IPS-NIHi11 (cell line): ENCODE results near the gene CLDN8.

Experiments used
- DNase-seq: peaks from one replicate; pipeline ENCODE4 v3.0.0; 2012; ENCODE audit warnings: mixed read lengths, low spot score

The CLDN8 gene

DNA sequence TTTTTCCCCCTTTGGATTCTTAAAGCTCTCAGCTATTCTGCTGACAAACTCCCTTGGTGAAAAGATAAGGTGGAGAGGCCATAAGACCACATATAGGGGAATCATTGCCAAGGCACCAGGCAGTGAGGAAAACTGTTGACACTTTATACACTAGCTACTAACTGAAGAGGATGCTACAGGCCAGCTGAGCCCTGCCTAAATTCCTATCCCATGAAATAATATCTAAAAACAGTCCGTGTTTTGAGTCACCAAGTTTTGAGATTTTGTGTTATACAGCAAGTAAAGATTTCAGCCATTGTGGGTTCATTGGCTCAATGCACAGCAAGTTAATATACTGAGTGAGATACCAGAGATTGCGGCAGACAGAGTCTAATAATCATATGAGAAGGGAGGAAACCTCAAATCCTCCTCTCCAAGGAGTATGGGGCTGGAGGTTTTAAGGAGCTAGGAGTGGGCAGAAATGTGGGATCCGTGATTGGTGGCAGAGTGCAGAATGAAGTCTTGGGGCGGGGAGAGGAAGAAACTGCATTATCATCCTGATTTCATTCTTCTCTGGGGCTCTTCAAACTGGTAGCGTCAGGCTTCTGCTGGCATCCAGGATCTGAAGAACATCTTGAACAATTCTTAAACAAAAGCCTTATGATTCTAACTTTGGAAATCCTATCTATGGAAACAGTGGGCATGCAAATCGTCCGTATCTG lies 9.2 kb downstream of the CLDN8 start:
- DNase-seq = no peak

DNA sequence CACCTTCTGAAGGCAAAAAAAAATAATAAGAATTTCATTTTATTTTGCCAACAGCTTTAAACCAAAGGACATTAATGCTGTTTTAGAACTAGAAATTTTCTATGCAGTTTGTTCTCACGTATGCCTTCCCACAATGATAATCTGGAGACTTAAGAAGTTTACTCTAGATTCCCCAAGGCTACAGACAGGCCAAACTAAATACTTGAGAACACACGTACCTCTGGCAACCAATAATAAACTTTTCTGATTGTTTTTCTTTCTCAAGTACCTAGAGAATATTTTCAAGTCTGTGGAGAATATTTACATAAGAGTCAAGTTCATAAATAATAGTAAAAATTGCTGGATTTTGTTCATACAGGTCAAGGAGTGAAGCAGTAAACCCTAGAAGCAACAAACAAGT lies 15.9 kb downstream of the CLDN8 start:
- no peak for DNase-seq

DNA sequence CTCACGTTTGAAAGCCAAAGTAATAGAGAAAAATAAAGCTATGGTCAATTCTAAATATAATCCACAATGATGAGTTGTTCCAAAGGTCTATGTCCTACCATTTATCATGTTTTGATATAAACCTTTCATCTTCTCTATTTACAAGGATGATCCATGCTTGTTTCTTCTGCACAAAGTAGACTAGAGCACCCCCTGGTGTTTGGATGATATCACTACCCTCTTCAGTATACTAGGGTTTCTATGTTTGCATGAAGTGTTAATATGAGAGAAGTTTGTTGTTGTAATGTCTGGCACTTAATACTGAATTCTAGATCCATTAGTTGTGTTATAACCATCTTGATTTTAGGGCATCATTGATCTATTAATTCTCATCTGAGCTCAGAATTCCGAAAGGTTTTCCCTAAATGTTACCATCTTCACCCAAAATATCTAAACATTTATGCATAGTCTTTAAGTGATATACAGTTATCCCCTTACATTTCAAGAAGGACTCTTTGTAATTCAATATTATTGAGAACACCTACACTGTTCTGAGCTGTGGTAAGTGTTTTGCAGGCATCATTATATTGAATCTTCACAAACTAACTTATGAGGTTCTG lies 21.1 kb downstream of the CLDN8 start:
- peak; percentile 24 for DNase-seq

DNA sequence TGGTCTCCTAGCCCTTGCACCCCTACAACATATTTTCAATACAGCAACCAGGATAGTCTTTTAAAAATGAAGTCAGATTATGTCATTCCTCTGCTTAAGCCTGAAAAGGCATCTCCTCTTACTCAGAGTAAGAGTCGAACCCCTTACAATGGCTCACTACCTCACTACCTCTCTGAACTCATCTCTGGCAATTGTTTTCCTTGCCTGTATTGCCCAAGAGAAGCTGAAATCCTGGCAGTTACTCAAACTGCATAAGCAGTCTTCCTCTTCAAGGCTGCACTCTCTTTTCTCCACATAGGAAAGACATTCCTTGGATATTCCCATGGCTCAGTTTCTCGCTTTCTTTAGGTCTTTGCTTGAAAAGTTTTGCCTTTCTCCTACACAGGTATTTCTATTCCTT lies 22.7 kb downstream of the CLDN8 start:
- no peak for DNase-seq

DNA sequence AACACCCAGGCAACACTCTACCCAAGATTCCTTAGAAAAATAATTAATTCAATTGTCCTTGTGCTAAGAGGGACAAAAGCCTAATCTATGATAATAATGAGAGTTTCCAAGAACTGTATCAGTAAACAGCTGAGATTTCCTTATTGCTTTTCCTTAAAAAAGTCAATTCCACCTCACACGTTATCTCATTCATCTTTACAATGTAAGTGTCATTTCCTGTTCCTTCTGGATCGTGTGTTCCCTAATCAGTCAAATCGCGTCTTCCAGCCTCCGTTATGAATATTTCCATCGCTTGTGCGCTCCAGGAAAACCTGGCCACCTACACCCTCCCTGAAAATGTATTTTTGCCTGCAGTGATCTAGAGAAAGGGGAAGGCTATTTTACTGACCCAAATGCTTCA lies 25.3 kb downstream of the CLDN8 start:
- no peak for DNase-seq

DNA sequence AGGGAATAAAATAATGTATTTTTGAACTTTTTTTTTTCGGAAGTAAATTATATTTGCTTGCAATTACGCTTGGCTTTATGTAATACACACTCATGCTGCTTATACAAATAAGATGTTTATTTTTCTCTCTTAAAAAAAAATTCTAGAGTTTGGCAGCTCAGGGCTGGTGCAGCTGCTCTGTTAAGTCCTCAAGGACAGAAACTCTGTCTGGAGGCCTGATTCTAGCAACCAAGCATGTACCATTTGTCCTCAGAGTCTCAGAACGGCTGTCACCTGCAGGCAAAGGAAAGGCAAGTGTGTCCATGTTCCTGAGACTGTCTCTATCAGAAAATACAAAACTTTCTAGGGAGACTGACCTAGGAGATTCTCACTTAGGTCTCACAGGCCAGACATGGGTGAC lies 26.1 kb downstream of the CLDN8 start:
- no peak for DNase-seq

DNA sequence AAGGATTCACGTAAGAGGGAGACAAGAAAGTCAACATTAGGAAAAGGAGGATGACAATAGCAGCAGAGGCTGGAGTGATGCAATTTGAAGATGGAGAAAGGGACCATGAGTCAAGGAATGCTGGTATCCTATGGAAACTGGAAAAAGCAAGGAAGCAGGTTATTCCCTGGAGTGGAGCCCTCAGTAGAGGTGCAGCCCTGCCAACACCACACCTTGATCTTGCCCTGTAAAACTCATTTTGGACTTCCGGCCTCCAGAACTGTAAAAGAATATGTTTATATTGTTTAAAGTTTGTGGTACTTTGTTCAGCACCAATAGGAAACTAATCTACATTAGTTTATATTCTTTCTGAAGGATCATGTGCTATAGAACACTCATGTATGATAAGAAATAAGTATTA lies 29.7 kb downstream of the CLDN8 start:
- DNase-seq = no peak

DNA sequence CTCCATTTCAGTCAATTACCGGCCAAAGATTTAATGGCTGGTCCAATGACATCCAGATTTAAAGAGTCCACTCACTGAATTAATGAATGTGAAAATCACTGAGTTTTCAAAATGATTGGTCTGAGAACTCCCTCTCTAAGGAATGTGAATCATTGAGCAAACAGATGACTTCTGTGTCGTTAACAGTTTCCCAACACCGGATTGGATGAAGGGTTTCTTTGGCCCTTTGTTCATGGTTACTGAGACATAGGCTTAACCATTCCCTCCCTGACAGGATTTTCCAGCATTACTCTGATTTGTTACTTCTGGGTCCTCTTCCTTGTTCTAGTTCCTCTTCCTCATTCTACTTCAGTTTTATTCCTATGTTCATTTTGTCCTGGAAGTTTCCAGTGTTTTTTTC lies 47.8 kb downstream of the CLDN8 start:
- no peak for DNase-seq

DNA sequence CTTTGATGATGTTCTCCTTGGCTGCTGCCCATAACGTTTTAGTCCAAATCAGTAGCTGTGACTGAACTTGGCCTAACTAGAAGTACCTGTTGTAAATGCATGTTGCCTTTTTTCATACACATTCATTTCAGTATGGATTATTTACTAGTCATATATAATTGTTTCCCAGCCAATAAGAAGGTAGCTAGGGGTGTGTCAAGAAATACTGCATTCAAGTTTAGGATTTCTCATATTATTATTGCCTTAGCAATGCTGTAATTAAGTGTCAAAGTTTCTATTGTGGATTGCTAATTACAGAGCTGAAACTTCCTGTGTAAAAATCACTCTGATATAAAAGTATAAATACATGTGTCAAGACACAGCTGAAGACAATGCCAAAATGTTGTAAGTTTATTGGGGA lies 49.2 kb downstream of the CLDN8 start, which contains the start of gene CLDN17:
TSS of gene CLDN17 (minus strand) at position 101 of the 400 bp plus-strand sequence. CDS start 188 bp downstream, outside the sequence.
- no peak for DNase-seq

DNA sequence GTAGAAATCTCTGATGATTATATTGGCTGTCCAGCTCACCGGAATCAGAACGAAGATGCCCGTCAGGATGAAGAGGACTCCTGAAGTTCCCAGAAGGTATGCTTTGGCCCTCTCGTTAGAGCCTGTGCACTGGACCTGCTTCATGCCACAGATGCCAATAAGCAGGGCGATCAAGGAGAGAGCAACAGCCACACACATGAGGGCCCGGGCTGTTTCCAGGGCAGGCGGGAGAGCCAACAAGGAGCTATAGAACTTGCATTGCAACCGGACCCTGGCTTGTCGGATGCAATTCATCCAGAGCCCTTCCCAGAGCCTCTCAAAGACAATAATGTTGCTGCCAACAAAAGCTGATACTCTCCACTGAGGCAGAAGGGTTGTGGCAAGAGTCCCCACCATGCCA lies 49.7 kb downstream of the CLDN8 start:
- DNase-seq = no peak

DNA sequence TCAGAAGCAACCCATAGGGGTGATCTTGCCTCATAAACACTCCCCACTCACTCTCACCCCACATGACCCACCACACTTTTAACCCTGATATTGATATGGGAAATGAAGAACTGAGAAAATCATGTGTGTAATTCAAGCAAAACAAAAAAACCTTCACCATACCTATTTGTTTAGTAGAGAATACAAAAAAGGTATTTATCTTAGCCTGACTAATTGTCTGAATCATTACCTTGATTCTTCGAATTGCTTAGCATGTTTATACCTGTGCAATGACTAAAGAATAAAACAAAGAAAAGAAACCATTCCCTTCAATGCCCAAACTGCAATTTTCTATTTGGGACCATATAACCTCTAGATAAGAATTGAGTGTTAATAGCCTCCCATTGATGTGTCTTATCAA lies 51.1 kb downstream of the CLDN8 start:
- no peak for DNase-seq
